Testis (tissue), 3 donors: ENCODE measurements around the gene NOP9. TPM values are rescaled to one million over a fixed set of nuclear protein-coding genes. Genes with fewer than 3 reads are reported as not detected.
"Not testable (repeated sequence)": the region's sequence is repeated elsewhere in the genome, so short reads cannot be mapped to it uniquely, and the experiment has no call there.

ENCODE experiments used
- DNase-seq: peaks from one replicate; pipeline ENCODE4 v3.0.0-alpha.2; 2019
- H3K27ac ChIP-seq, 2 donors: fragments of 200-600 bp; sonication (generic); one replicate each; pipeline ENCODE4 v1.5.1; 2019
- H3K27me3 ChIP-seq: fragments of 200-600 bp; sonication (generic); one replicate; pipeline ENCODE4 v1.5.1; 2019
- H3K36me3 ChIP-seq: fragments of 200-600 bp; sonication (generic); one replicate; pipeline ENCODE4 v1.5.1; 2017; ENCODE audit warnings: low read depth; ENCODE audit errors: missing control alignments
- H3K4me1 ChIP-seq: fragments of 200-600 bp; sonication (generic); one replicate; pipeline ENCODE4 v1.5.1; 2019
- H3K4me3 ChIP-seq, 2 donors: fragments of 200-600 bp; sonication (generic); one replicate each; pipeline ENCODE4 v1.5.1; 2017 to 2019
- H3K9me3 ChIP-seq: fragments of 200-600 bp; sonication (generic); one replicate; pipeline ENCODE4 v1.5.1; 2017
- POLR2A ChIP-seq: fragments of 450-650 bp; IDR thresholded peaks from one replicate; pipeline ENCODE4 v1.6.1; 2017; ENCODE audit warnings: antibody characterized with exemption, mild to moderate bottlenecking, moderate library complexity
- WGBS, 2 donors: methylation state at CpG; one replicate each; pipeline ENCODE4 v1.1.5; 2018; 5-methylcytosine and 5-hydroxymethylcytosine counted together
- intact Hi-C: fragments of 100-400 bp; cut with DNase I; formaldehyde crosslinking; loops from one replicate; pipeline ENCODE4 v1.15.1; 2023; ENCODE audit warnings: low total_unique reads
- polyA plus RNA-seq: library from polyadenylated mRNA; stranded (reverse); fragments of 350-450 nt; fragmentation: Illumina TruSeq; extraction: RNeasy Lipid Tissue Mini Kit (QIAGEN cat#74804); gene quantifications from one replicate; pipeline ENCODE4 v1.2.3, GENCODE V29; 2014; ENCODE audit warnings: low read depth, low replicate concordance; ENCODE audit not compliant: insufficient read depth
- total RNA-seq, 2 donors: library from RNA; depleted of rRNA; stranded (reverse); fragments of >200 nt; gene quantifications; one replicate each; pipeline ENCODE4 v1.2.3, GENCODE V29; 2016
- TF ChIP-seq, protein P1 (sequence below), 3 experiments: fragments of 450-650 bp in 2 of 3; fragments of 200-600 bp in 1 of 3; sonication (generic) in 1 of 3; IDR thresholded peaks; one replicate each; pipeline ENCODE4 v1.5.1; 2016 to 2019; ENCODE audit warnings: antibody characterized with exemption in 3 of 3, mild to moderate bottlenecking in 2 of 3, moderate library complexity in 1 of 3

Gene NOP9
- total and polyA plus RNA-seq, 3 donors from 2014 or later, result 20.1 to 27.6 (median 25.0) TPM

DNA sequence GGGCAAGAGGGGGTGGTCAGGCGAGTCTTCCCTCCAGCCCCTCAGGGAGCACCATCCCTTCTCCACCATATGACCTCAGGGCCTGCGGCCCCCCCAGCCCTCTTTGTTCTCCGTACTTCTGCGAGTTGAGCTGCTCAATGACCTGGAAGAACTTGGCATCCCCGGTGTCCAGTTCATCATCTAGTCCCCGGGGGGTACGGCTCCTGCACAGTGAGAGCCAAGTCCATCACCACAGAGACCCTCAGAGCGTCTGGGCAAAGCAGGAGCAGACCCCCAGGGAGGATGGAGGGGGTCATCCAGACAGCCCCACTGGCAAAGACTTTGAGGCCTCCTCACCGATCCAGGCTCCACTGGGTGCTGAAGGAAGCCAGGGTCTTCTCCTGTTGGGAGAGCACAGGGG is 26.3 kb downstream of the NOP9 start:
- Histone ChIP-seq H3K4me1 (no peaks in the 10 kb centered on the region), H3K36me3 (no peaks in the 10 kb centered on the region), H3K4me3 (no peak overlapping the region), H3K27ac (no peak overlapping the region), H3K27me3 (no peaks in the 10 kb centered on the region), H3K9me3 (no peaks in the 10 kb centered on the region)
- no peak for TF ChIP-seq POLR2A
- TF ChIP-seq, protein P1, sequence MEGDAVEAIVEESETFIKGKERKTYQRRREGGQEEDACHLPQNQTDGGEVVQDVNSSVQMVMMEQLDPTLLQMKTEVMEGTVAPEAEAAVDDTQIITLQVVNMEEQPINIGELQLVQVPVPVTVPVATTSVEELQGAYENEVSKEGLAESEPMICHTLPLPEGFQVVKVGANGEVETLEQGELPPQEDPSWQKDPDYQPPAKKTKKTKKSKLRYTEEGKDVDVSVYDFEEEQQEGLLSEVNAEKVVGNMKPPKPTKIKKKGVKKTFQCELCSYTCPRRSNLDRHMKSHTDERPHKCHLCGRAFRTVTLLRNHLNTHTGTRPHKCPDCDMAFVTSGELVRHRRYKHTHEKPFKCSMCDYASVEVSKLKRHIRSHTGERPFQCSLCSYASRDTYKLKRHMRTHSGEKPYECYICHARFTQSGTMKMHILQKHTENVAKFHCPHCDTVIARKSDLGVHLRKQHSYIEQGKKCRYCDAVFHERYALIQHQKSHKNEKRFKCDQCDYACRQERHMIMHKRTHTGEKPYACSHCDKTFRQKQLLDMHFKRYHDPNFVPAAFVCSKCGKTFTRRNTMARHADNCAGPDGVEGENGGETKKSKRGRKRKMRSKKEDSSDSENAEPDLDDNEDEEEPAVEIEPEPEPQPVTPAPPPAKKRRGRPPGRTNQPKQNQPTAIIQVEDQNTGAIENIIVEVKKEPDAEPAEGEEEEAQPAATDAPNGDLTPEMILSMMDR (IDR thresholded peaks at IDR 0.05), result no peak
- intact Hi-C loops, result no loop called here
- DNase-seq, result no peak
- WGBS, 2 donors, result 86 to 92% methylated on average over 9 of the region's 9 CpGs

DNA sequence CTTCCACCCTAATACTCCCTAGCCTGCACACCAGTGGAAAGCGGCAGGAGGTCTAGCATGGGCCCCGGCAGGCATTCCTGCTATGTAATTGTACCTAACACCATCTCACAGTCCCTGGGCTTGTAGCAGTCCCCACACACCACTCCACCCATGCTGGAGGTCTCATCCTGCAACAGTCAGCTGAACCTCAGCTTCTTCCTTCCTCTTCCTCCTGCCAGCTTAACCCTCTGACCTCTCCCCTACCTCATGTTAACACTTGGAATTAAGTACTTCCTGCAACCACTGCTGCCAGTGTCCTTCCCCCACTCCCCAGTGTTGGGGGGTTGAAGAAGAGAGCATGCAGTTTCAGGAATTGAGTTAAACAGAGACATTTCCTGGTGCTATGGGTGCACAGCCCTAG is 27.7 kb downstream of the NOP9 start:
- intact Hi-C loops, result no loop called here
- no peaks in the 10 kb centered on the region for H3K36me3 ChIP-seq
- WGBS, 2 donors, result 75 to 80% methylated on average over 1 to 2 of the region's 2 CpGs
- H3K4me3 ChIP-seq, result no peak overlapping the region
- peaks cover 2% of the 10 kb centered on the region for H3K4me1 ChIP-seq
- no peak for DNase-seq
- TF ChIP-seq, protein P1 (IDR thresholded peaks at IDR 0.05), result no peak
- TF ChIP-seq POLR2A, result no peak
- no peaks in the 10 kb centered on the region for H3K27me3 ChIP-seq
- no peak overlapping the region for H3K27ac ChIP-seq
- no peaks in the 10 kb centered on the region for H3K9me3 ChIP-seq

DNA sequence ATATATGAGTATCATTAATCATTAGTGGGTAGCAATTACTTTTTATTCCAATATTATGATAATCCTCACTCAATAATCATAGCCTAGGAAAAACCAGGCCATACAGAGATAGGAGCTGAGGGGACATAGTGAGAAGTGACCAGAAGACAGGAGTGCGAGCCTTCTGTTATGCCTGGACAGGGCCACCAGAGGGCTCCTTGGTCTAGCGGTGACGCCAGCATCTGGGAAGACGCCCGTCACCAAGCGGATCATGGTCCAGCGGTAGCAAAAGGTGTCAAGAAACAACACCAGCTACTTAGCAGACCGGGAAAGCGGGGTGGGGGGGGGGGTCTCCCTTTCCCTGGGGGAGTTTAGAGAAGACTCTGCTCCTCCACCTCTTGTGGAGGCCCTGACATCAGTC is 28.3 kb downstream of the NOP9 start:
- H3K4me3 ChIP-seq, H3K4me1 ChIP-seq, H3K9me3 ChIP-seq, H3K27ac ChIP-seq, H3K27me3 ChIP-seq, intact Hi-C loops, H3K36me3 ChIP-seq: not testable (repeated sequence)
- peak; percentile 77 for DNase-seq
- TF ChIP-seq, protein P1 (IDR thresholded peaks at IDR 0.05), result peak; percentile 55 to 78 (median 62)
- WGBS, 2 donors, result 20 to 46% methylated on average over 7 to 9 of the region's 9 CpGs

DNA sequence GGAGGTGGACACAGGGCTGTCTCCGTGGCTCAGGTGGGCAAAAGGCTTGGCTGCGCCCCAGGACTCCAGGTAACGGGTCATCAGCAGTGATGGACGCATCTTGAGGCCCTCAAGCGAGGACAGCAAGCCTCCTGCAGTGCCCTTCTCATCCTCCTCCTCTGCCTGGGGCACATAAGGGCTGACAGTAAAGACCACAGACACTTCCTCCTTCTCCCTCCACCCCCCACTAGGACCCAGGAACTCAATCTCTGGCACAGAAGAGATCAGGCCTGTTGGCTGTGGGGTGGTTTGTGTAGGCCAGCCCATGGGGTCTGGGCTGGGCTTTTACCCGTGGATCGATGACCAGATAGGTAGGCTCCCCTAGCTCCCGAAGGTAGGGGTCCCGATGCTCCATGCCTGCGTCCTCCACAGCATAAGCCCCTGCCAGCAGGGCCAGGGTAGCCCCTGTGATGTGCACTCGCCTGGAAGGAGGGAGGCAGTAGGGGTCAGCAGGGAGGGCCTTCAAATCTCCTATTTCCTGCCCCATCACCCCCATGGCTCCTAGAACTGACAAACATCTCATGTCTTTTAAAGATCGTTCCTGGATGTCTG is 29.5 kb downstream of the NOP9 start:
- H3K4me1 ChIP-seq, result peaks cover 10% of the 10 kb centered on the region
- TF ChIP-seq, protein P1 (IDR thresholded peaks at IDR 0.05), result no peak
- TF ChIP-seq POLR2A, result no peak
- H3K9me3 ChIP-seq, result no peaks in the 10 kb centered on the region
- H3K36me3 ChIP-seq, result no peaks in the 10 kb centered on the region
- intact Hi-C loops, result no loop called here
- no peak overlapping the region for H3K4me3 ChIP-seq
- 87% methylated on average over 12 of the region's 12 CpGs for WGBS, 2 donors
- no peak for DNase-seq
- H3K27me3 ChIP-seq, result no peaks in the 10 kb centered on the region
- H3K27ac ChIP-seq, result no peak overlapping the region

DNA sequence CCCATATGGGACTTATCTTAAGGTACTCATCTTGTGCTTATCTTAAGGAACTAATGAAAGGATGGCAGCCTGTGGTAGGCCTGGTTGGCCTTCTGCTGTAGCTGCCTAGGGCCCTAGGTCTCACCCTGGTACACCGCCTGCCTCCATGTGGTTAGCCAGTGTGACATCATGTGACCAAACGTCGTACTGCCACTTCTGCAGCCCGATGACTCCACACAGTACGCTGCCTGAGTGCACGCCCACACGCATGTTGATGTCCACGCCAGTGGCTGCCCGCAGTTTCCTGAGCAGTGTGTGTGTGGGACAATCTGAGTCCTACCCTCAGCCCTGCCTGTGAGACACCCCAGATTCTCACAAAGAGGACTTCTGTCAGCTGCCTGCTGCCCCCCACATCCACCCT is 30.1 kb downstream of the NOP9 start:
- TF ChIP-seq POLR2A, result no peak
- TF ChIP-seq, protein P1 (IDR thresholded peaks at IDR 0.05), result no peak
- Histone ChIP-seq H3K4me1 (peaks cover 16% of the 10 kb centered on the region), H3K27me3 (no peaks in the 10 kb centered on the region), H3K4me3 (no peak overlapping the region), H3K27ac (no peak overlapping the region), H3K9me3 (no peaks in the 10 kb centered on the region), H3K36me3 (no peaks in the 10 kb centered on the region)
- WGBS, 2 donors, result 81 to 95% methylated on average over 8 to 9 of the region's 9 CpGs
- DNase-seq, result peak; percentile 46
- intact Hi-C loops, result loop anchor here (5.0 kb wide), 1 partner anchor 103 kb away; no protein-coding TSS in a partner anchor
